Measurements from ENCODE around the gene HDAC4. TPM values are rescaled to one million over a fixed set of nuclear protein-coding genes. Genes with fewer than 3 reads are reported as not detected.
A peak's percentile ranks its signal among the peaks of the same experiment; 100 is the strongest.

The HDAC4 gene
- total RNA-seq, 1 experiment from 2014 or later, result 32.0 TPM

- no peak for TF ChIP-seq CTCF (conservative IDR thresholded peaks at IDR 0.05)
- Histone ChIP-seq H3K79me1 (ENCODE audit: insufficient read depth, low read depth, low read length, poor library complexity, severe bottlenecking) (no peaks in the 10 kb centered on the region), H2BK15ac (ENCODE audit: low read depth, low read length) (no peak overlapping the region), H2BK12ac (ENCODE audit: insufficient read length, low read depth, low read length) (no peak overlapping the region), H3T11ph (ENCODE audit: low read length) (no peak overlapping the region), H4K20me1 (ENCODE audit: control insufficient read depth, insufficient read depth, insufficient read length) (no peaks in the 10 kb centered on the region), H2AK5ac (ENCODE audit: insufficient read length, low read length) (no peak overlapping the region), H3K4me1 (ENCODE audit: insufficient read depth, low read length) (no peaks in the 10 kb centered on the region), H4K5ac (ENCODE audit: insufficient read length, low read depth, low read length) (no peak overlapping the region), H3K4me2 (ENCODE audit: insufficient read depth, insufficient read length, low read length) (no peak overlapping the region), H3K9ac (ENCODE audit: extremely low read depth, insufficient read length, low read length) (no peak overlapping the region), H2BK20ac (ENCODE audit: low read depth, low read length, poor library complexity, severe bottlenecking) (no peak overlapping the region), H3K23me2 (ENCODE audit: insufficient read length, low read depth, low read length, poor library complexity, severe bottlenecking) (no peaks in the 10 kb centered on the region), H4K91ac (ENCODE audit: insufficient read length, low read depth, low read length) (no peak overlapping the region), H2BK120ac (ENCODE audit: low read depth, low read length, poor library complexity, severe bottlenecking) (no peak overlapping the region), H3K27ac (ENCODE audit: insufficient read length, low read depth, low read length) (no peak overlapping the region), H3K27me3 (ENCODE audit: insufficient read depth, low read length) (no peaks in the 10 kb centered on the region), H3K56ac (ENCODE audit: insufficient read length, low read depth, low read length) (no peak overlapping the region), H3K79me2 (ENCODE audit: insufficient read depth, low read length) (no peaks in the 10 kb centered on the region; the same call in 1 of the 2 replicates), H3K4ac (ENCODE audit: low read depth, low read length) (no peak overlapping the region), H3K23ac (ENCODE audit: insufficient read length, low read depth, low read length) (no peak overlapping the region), H3K14ac (ENCODE audit: insufficient read depth, low read length) (no peak overlapping the region), H3K18ac (ENCODE audit: insufficient read length, low read depth, low read length) (no peak overlapping the region), H2BK5ac (ENCODE audit: insufficient read length, low read length) (no peak overlapping the region), H2AFZ (ENCODE audit: low read length) (no peak overlapping the region), H4K8ac (replicated peaks; ENCODE audit: insufficient read length, low read depth, low read length) (no peak overlapping the region), H3K9me3 (ENCODE audit: control insufficient read depth, low read depth, low read length) (no peaks in the 10 kb centered on the region)
- Mint-ChIP-seq H3K27ac (no peak overlapping the region), H3K27me3 (ENCODE audit: low read depth) (no peaks in the 10 kb centered on the region), H3K4me3 (no peak overlapping the region), H3K36me3 (ENCODE audit: insufficient read depth in 1 of 3, low read depth in 3 of 3) (peaks cover 12 to 16% (median 16%) of the 10 kb centered on the region in 3 experiments; a peak in 5 of 7 replicates), H3K4me1 (peaks cover 32 to 40% of the 10 kb centered on the region in 2 experiments), H3K9me3 (no peaks in the 10 kb centered on the region)
- no CpG with 5 or more reads among the region's 9 CpGs for WGBS (ENCODE audit: extremely low coverage, insufficient read length, low lambda C conversion rate)
- DNase-seq, result peak; percentile 8
Observed at GRCh38 chr2:239321596-239322415, 79.0 kb downstream of the HDAC4 start.
